ENCODE results near the gene GLOD5. TPM values are rescaled to one million over a fixed set of nuclear protein-coding genes. Genes with fewer than 3 reads are reported as not detected.
A peak's percentile ranks its signal among the peaks of the same experiment; 100 is the strongest.

Gene GLOD5
- total and polyA plus RNA-seq, 2 of the 4 experiments (the other 2 are of a cell fraction) = not detected

DNA sequence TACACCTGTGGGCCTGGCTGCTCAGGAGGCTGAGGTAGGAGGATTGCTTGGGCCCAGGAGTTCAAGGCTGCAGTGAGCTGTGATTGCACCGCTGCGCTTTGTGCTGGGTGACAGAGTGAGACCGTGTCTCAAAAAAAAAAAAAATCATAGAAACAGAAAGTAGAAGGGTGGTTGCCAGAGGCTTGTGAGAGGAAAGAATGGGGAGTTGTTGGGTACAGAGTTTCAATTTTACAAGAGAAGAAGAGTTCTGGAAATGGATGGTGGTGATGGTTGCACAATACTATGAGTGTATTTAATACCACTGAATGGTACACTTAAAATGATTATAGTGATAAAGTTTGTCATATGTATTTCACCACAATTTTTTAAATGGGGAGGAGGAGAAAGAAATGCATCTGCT, 10.2 kb upstream of the GLOD5 start:
- WGBS, 2 experiments (ENCODE audit: extremely low coverage in 2 of 2, insufficient read length in 1 of 2) = no CpG with 5 or more reads among the region's 3 CpGs
- Histone ChIP-seq H2BK15ac (ENCODE audit: low read depth, low read length) (no peak overlapping the region), H4K5ac (ENCODE audit: low read depth, low read length) (no peak overlapping the region)

More for the DNA sequence above, 10.2 kb upstream of the GLOD5 start:
- no peak overlapping the region for H3K18ac ChIP-seq (ENCODE audit: low read depth, low read length)
- no peaks in the 10 kb centered on the region for H3K9me1 ChIP-seq (ENCODE audit: insufficient read depth, low read length)
- H3K56ac ChIP-seq (ENCODE audit: extremely low read depth, insufficient read depth, low read length) = no peak overlapping the region
- no TSS peak for BruUV-seq (replicated peaks)
- no peak overlapping the region for H2BK120ac ChIP-seq (ENCODE audit: low read depth, low read length)
- in situ Hi-C loops (cut with MboI; ENCODE audit: low sequenced_read_pairs) (no loop called here), dilution Hi-C loops (cut with HindIII; ENCODE audit: low sequenced_read_pairs, unreplicated experiment) (no loop called here), intact Hi-C loops (cut with micrococcal nuclease) (no loop called here)
- H2AK9ac ChIP-seq (replicated peaks; ENCODE audit: low read depth, low read length, poor library complexity) = no peak overlapping the region
- no peak overlapping the region for H3K14ac ChIP-seq (replicated peaks; ENCODE audit: low read depth, low read length)
- H2AK5ac ChIP-seq (ENCODE audit: low read depth, low read length) = no peak overlapping the region
- ATAC-seq (ENCODE audit: low read depth) = no peak
- H3K4ac ChIP-seq (ENCODE audit: low read depth, low read length) = no peak overlapping the region
- no peaks in the 10 kb centered on the region for H3K36me3 ChIP-seq (ENCODE audit: control insufficient read depth, insufficient read depth, low read length)
- no peak overlapping the region for H3K23ac ChIP-seq (ENCODE audit: low read depth, low read length)
- H4K20me1 ChIP-seq (ENCODE audit: insufficient read depth, low read length) = no peaks in the 10 kb centered on the region
- no peak overlapping the region for H2BK20ac ChIP-seq (ENCODE audit: low read depth, low read length)
- H3K4me3 ChIP-seq (ENCODE audit: insufficient read depth, low read depth, low read length) = no peak overlapping the region
- no peak overlapping the region for H3K27ac ChIP-seq (ENCODE audit: insufficient read depth, low read length)
- ChIA-PET POLR2A (ENCODE audit: unreplicated experiment) (no interaction called here), CTCF (no interaction called here)
- peaks cover 12% of the 10 kb centered on the region; the same call in 1 of the 2 replicates for H3K27me3 ChIP-seq (ENCODE audit: control insufficient read depth, insufficient read depth, low read length)
- no peaks in the 10 kb centered on the region for H3K9me3 ChIP-seq (ENCODE audit: control insufficient read depth, insufficient read depth, low read length)
- H2BK5ac ChIP-seq (ENCODE audit: low read depth, low read length, poor library complexity, severe bottlenecking) = no peak overlapping the region
- H2AFZ ChIP-seq (replicated peaks; ENCODE audit: low read length, poor library complexity) = no peak overlapping the region
- H3K79me1 ChIP-seq (ENCODE audit: low read depth in 1 of 2, low read length in 2 of 2) = no peaks in the 10 kb centered on the region
- DNase-seq = no peak
- TF ChIP-seq RFX5 (IDR thresholded peaks at IDR 0.05; ENCODE audit: low read depth, low read length) (no peak), CEBPB (IDR thresholded peaks at IDR 0.05; ENCODE audit: low read depth, low read length) (peak; percentile 49; the same call in 1 of the 2 replicates)
- H3K4me1 ChIP-seq (ENCODE audit: control insufficient read depth, insufficient read depth, low read length) = no peaks in the 10 kb centered on the region
- H4K91ac ChIP-seq (ENCODE audit: insufficient read depth, low read depth, low read length) = no peak overlapping the region
- H3K9ac ChIP-seq (ENCODE audit: low read depth, low read length) = no peak overlapping the region
- no peak overlapping the region for H4K8ac ChIP-seq (ENCODE audit: low read depth in 2 of 2, low read length in 2 of 2)
- no peak overlapping the region for H3K4me2 ChIP-seq (ENCODE audit: low read depth, low read length)
